ENCODE measurements around the gene PCNX2. TPM values are rescaled to one million over a fixed set of nuclear protein-coding genes. Genes with fewer than 3 reads are reported as not detected.

PCNX2 gene
- polyA plus RNA-seq, 1 donor (not counting 4 experiments of a cell fraction or from before 2014, with no cell fraction given) = 18.0 TPM

DNA sequence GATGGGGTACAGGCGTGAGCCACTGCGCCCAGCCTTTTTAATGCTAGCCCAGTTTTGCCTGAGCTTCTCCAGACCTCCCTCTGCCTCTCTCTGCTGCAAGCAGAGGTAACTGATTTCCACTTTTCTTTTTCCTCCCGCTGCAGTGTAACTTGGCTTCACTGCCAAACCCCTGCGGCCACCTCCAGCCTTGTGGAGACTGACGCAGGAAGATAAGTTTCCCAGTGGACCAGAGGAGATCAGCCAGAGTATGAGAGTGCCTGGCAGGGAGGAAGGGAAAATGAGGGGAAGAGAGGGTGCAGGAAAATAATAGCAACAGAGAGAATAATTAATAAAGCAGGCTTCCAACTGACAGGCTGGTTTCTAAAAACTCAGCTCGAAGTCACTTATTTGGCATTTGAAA, 143.7 kb downstream of the PCNX2 start:
- peaks cover 0 to 7% of the 10 kb centered on the region in 2 experiments for H3K36me3 ChIP-seq (ENCODE audit: control insufficient read depth in 2 of 2, extremely low read depth in 1 of 2, insufficient read depth in 2 of 2, low read length in 2 of 2)
- no peak overlapping the region for H3K4me2 ChIP-seq (ENCODE audit: control insufficient read depth, extremely low read depth, insufficient read depth, low read depth, low read length)
- H3K4me1 ChIP-seq (ENCODE audit: control insufficient read depth, extremely low read depth, insufficient read depth, low read length) = no peaks in the 10 kb centered on the region
- FAIRE-seq (no peak), DNase-seq (ENCODE audit: low read depth, low spot score) (no peak)
- no peaks in the 10 kb centered on the region for H4K20me1 ChIP-seq (ENCODE audit: control insufficient read depth, extremely low read depth, insufficient read depth, low read length)
- H3K79me2 ChIP-seq (ENCODE audit: control insufficient read depth, insufficient read depth, low read length) = no peaks in the 10 kb centered on the region
- no peak overlapping the region for H3K9ac ChIP-seq (ENCODE audit: control insufficient read depth, extremely low read depth, insufficient read depth, low read length)
- H2AFZ ChIP-seq (ENCODE audit: control insufficient read depth, low read length) = no peak overlapping the region
- no peak for TF ChIP-seq EZH2 (IDR thresholded peaks at IDR 0.05; ENCODE audit: low read length)
- TF ChIP-seq, protein P1, sequence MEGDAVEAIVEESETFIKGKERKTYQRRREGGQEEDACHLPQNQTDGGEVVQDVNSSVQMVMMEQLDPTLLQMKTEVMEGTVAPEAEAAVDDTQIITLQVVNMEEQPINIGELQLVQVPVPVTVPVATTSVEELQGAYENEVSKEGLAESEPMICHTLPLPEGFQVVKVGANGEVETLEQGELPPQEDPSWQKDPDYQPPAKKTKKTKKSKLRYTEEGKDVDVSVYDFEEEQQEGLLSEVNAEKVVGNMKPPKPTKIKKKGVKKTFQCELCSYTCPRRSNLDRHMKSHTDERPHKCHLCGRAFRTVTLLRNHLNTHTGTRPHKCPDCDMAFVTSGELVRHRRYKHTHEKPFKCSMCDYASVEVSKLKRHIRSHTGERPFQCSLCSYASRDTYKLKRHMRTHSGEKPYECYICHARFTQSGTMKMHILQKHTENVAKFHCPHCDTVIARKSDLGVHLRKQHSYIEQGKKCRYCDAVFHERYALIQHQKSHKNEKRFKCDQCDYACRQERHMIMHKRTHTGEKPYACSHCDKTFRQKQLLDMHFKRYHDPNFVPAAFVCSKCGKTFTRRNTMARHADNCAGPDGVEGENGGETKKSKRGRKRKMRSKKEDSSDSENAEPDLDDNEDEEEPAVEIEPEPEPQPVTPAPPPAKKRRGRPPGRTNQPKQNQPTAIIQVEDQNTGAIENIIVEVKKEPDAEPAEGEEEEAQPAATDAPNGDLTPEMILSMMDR (optimal IDR thresholded peaks at IDR 0.05 in 1 of 3, IDR thresholded peaks at IDR 0.05 in 1 of 3, conservative IDR thresholded peaks at IDR 0.05 in 1 of 3; ENCODE audit: extremely low read depth in 1 of 3, insufficient read depth in 2 of 3, low read length in 3 of 3) = no peak
- H3K4me3 ChIP-seq (ENCODE audit: control insufficient read depth in 2 of 3, extremely low read depth in 1 of 3, insufficient read depth in 2 of 3, low read depth in 1 of 3, low read length in 3 of 3) = no peak overlapping the region
- H3K27me3 ChIP-seq (ENCODE audit: control insufficient read depth, extremely low read depth, insufficient read depth, low read length) = no peaks in the 10 kb centered on the region
- no peak overlapping the region for H3K27ac ChIP-seq (ENCODE audit: control insufficient read depth, insufficient read depth, low read length)
- dilution Hi-C loops (cut with MboI; ENCODE audit: extremely low pct_ligation_motif_present, low sequenced_read_pairs) = no loop called here
- H3K9me1 ChIP-seq (ENCODE audit: control insufficient read depth, extremely low read depth, insufficient read depth, low read length) = no peaks in the 10 kb centered on the region
- no peaks in the 10 kb centered on the region for H3K9me3 ChIP-seq (ENCODE audit: control insufficient read depth, low read depth, low read length)

DNA sequence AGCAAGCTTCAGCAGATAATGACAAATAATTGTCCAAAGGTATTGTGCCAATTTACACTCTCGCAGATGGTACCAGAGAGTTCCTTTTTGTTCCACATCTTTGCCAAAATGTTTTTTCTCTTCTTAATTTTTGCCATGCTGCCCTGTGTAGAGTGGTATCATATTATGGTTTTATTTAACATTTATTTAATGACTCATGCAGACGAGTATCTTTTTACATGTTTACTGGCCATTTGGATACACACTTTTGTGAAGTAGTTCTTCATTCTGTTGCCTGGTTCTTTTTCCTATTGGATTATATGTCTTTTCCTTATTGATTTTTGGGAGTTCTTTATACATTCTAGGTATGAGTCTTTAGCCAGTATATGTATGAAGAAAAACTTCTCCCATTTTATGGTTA, 151.1 kb downstream of the PCNX2 start:
- Histone ChIP-seq H4K20me1 (ENCODE audit: control insufficient read depth, extremely low read depth, insufficient read depth, low read length) (no peaks in the 10 kb centered on the region), H3K27ac (ENCODE audit: control insufficient read depth, insufficient read depth, low read length) (no peak overlapping the region), H3K4me3 (ENCODE audit: control insufficient read depth in 2 of 3, extremely low read depth in 1 of 3, insufficient read depth in 2 of 3, low read depth in 1 of 3, low read length in 3 of 3) (no peak overlapping the region), H3K27me3 (ENCODE audit: control insufficient read depth, extremely low read depth, insufficient read depth, low read length) (no peaks in the 10 kb centered on the region), H3K4me1 (ENCODE audit: control insufficient read depth, extremely low read depth, insufficient read depth, low read length) (no peaks in the 10 kb centered on the region), H3K79me2 (ENCODE audit: control insufficient read depth, insufficient read depth, low read length) (no peaks in the 10 kb centered on the region), H3K4me2 (ENCODE audit: control insufficient read depth, extremely low read depth, insufficient read depth, low read depth, low read length) (no peak overlapping the region), H2AFZ (ENCODE audit: control insufficient read depth, low read length) (no peak overlapping the region), H3K9me1 (ENCODE audit: control insufficient read depth, extremely low read depth, insufficient read depth, low read length) (no peaks in the 10 kb centered on the region), H3K9me3 (ENCODE audit: control insufficient read depth, low read depth, low read length) (no peaks in the 10 kb centered on the region), H3K9ac (ENCODE audit: control insufficient read depth, extremely low read depth, insufficient read depth, low read length) (no peak overlapping the region), H3K36me3 (ENCODE audit: control insufficient read depth in 2 of 2, extremely low read depth in 1 of 2, insufficient read depth in 2 of 2, low read length in 2 of 2) (peaks cover 0 to 6% of the 10 kb centered on the region in 2 experiments)
- DNase-seq (ENCODE audit: low read depth, low spot score) (no peak), FAIRE-seq (no peak)
- TF ChIP-seq, protein P1 (optimal IDR thresholded peaks at IDR 0.05 in 1 of 3, IDR thresholded peaks at IDR 0.05 in 1 of 3, conservative IDR thresholded peaks at IDR 0.05 in 1 of 3; ENCODE audit: extremely low read depth in 1 of 3, insufficient read depth in 2 of 3, low read length in 3 of 3) = no peak
- TF ChIP-seq EZH2 (IDR thresholded peaks at IDR 0.05; ENCODE audit: low read length) = no peak
- dilution Hi-C loops (cut with MboI; ENCODE audit: extremely low pct_ligation_motif_present, low sequenced_read_pairs) = no loop called here
